ENCODE data around the gene DCDC2C.

DNA sequence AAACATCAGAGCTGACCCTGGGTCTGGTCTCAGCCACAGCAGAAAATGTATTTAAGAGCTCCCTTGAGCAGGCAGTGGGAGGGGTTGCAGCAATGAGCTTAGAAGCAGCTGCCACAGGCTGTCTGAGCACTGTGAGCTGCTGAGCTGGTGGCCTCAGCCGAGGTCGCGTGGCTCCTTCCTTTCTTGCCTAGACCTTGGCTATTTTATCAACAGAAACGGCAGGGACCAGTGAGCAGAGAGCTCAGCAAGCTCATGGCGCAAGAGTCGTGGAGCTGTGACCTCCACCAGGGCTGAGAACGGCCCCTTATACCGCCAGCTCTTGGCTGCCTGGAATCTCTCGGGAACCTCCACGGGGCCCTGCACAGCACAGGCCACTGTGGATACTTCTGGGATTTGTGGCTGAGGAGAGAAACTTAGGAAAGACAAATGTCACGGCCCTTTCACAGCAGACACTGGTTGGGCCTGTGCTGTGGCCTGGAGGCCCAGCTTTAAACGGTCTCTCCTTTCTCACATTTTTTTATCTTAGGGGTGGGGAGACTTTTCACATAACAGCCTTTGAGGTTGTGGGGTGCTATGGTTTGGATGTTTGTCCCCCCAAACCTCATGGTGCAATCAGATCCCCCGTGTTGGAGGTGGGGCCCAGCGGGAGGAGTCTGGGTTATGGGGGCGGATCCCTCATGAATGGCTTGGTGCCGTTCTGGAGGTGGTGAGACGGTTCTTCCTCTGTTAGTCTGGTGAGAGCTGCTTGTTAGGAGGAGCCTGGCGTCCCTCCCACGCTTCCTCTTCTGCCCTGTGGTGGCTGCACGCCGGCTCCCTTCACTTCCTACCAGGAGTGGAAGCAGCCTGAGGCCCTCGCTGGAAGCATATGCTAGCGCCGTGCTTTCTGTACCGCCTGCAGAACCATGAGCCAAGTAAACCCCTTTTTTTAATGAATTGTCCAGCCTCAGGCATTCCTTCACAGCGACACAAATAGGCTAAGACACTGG, 43.6 kb upstream of the DCDC2C start:
- TF ChIP-seq, protein P1, sequence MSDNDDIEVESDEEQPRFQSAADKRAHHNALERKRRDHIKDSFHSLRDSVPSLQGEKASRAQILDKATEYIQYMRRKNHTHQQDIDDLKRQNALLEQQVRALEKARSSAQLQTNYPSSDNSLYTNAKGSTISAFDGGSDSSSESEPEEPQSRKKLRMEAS (IDR thresholded peaks at IDR 0.05): no peak
- TF ChIP-seq CREB1 (IDR thresholded peaks at IDR 0.05; ENCODE audit: low read depth): no peak
- no peak for TF ChIP-seq REST (IDR thresholded peaks at IDR 0.05; ENCODE audit: low read depth)
- no peak for TF ChIP-seq EP300 (IDR thresholded peaks at IDR 0.05; ENCODE audit: borderline replicate concordance)
- TF ChIP-seq TAF1 (IDR thresholded peaks at IDR 0.05; ENCODE audit: low read depth): no peak
- no peak for TF ChIP-seq RAD21 (IDR thresholded peaks at IDR 0.05; ENCODE audit: low read depth)
- TF ChIP-seq FOXM1 (IDR thresholded peaks at IDR 0.05; ENCODE audit: borderline replicate concordance, low read depth): no peak
- TF ChIP-seq TEAD4 (IDR thresholded peaks at IDR 0.05): no peak
- no peak for TF ChIP-seq YY1 (IDR thresholded peaks at IDR 0.05; ENCODE audit: low read depth)
- no peak for TF ChIP-seq CEBPB (IDR thresholded peaks at IDR 0.05)
- no peak for TF ChIP-seq EGR1 (IDR thresholded peaks at IDR 0.05)
- no peak for TF ChIP-seq TCF12 (IDR thresholded peaks at IDR 0.05; ENCODE audit: low read depth)

All from Ishikawa (cell line).